Mesendoderm (in vitro differentiated cells): ENCODE results near the gene ANKRD33B.
A peak's percentile ranks its signal among the peaks of the same experiment; 100 is the strongest.

ENCODE experiments used
- DNase-seq: peaks from one replicate; pipeline ENCODE4 v3.0.0; 2013
- H2AK5ac ChIP-seq: 2 replicates; pipeline ENCODE4 v1.6.1; 2013; ENCODE audit warnings: low read length, inconsistent platforms
- H2BK120ac ChIP-seq: 2 replicates; pipeline ENCODE4 v1.6.1; 2013; ENCODE audit warnings: low read depth, mild to moderate bottlenecking, low read length, moderate library complexity, mixed read lengths
- H2BK15ac ChIP-seq: replicated peaks from 2 replicates; pipeline ENCODE4 v1.6.1; 2013; ENCODE audit warnings: low read depth, mild to moderate bottlenecking, moderate library complexity
- H2BK5ac ChIP-seq: 2 replicates; pipeline ENCODE4 v1.6.1; 2013; ENCODE audit warnings: low read length, inconsistent platforms
- H3K18ac ChIP-seq: 2 replicates; pipeline ENCODE4 v1.6.1; 2013; ENCODE audit warnings: mild to moderate bottlenecking, low read length, mixed read lengths
- H3K23ac ChIP-seq: one replicate; pipeline ENCODE4 v1.6.1; 2013; ENCODE audit warnings: low read length
- H3K27ac ChIP-seq: 2 replicates; pipeline ENCODE4 v1.5.1; 2013; ENCODE audit warnings: low read depth, mild to moderate bottlenecking, inconsistent platforms, low read length, moderate library complexity
- H3K27me3 ChIP-seq: 2 replicates; pipeline ENCODE4 v1.6.1; 2013; ENCODE audit warnings: low read length, control low read depth, mild to moderate bottlenecking, inconsistent platforms; ENCODE audit not compliant: insufficient read depth, poor library complexity
- H3K36me3 ChIP-seq: 2 replicates; pipeline ENCODE4 v1.6.1; 2013; ENCODE audit warnings: low read length, inconsistent platforms; ENCODE audit not compliant: control insufficient read depth, insufficient read depth
- H3K4ac ChIP-seq: one replicate; pipeline ENCODE4 v1.6.1; 2013; ENCODE audit warnings: low read depth, mild to moderate bottlenecking, low read length, moderate library complexity
- H3K4me1 ChIP-seq: 2 replicates; pipeline ENCODE4 v1.6.1; 2013; ENCODE audit warnings: low read depth, low read length, inconsistent platforms; ENCODE audit not compliant: control insufficient read depth
- H3K4me2 ChIP-seq: 2 replicates; pipeline ENCODE4 v1.6.1; 2013; ENCODE audit warnings: low read length
- H3K4me3 ChIP-seq: 2 replicates; pipeline ENCODE4 v1.5.1; 2013; ENCODE audit warnings: mild to moderate bottlenecking, low read length
- H3K56ac ChIP-seq: one replicate; pipeline ENCODE4 v1.6.1; 2013; ENCODE audit warnings: low read length
- H3K79me1 ChIP-seq: 2 replicates; pipeline ENCODE4 v1.6.1; 2013; ENCODE audit warnings: low read length, inconsistent platforms
- H3K79me2 ChIP-seq: 2 replicates; pipeline ENCODE4 v1.6.1; 2013; ENCODE audit warnings: mild to moderate bottlenecking, low read length; ENCODE audit not compliant: control insufficient read depth, insufficient read depth
- H3K9ac ChIP-seq: 2 replicates; pipeline ENCODE4 v1.6.1; 2013; ENCODE audit warnings: low read length, inconsistent platforms
- H4K5ac ChIP-seq: one replicate; pipeline ENCODE4 v1.6.1; 2013; ENCODE audit warnings: low read length
- H4K8ac ChIP-seq: one replicate; pipeline ENCODE4 v1.6.1; 2013; ENCODE audit warnings: low read depth, mild to moderate bottlenecking, control low read depth, low read length, moderate library complexity
- WGBS: extraction: QIAGEN DNeasy Blood & Tissue Kit; methylation state at CpG from one replicate; pipeline ENCODE4 v1.1.7; 2013; ENCODE audit warnings: low lambda C conversion rate, missing lambda C conversion rate; ENCODE audit not compliant: insufficient coverage; ENCODE audit errors: extremely low coverage; 5-methylcytosine and 5-hydroxymethylcytosine counted together

Gene ANKRD33B

GRCh38 chr5:10520706-10521105 is 43.2 kb upstream of the ANKRD33B start:
- Histone ChIP-seq H3K56ac (no peak overlapping the region), H2BK15ac (no peak overlapping the region), H3K4me3 (no peak overlapping the region), H3K79me1 (no peaks in the 10 kb centered on the region), H3K9ac (no peak overlapping the region), H4K8ac (no peak overlapping the region), H3K79me2 (no peaks in the 10 kb centered on the region), H3K23ac (no peak overlapping the region), H3K4ac (no peak overlapping the region), H2BK120ac (no peak overlapping the region), H2AK5ac (no peak overlapping the region), H2BK5ac (no peak overlapping the region), H4K5ac (no peak overlapping the region), H3K27me3 (no peaks in the 10 kb centered on the region), H3K4me1 (no peaks in the 10 kb centered on the region), H3K4me2 (no peak overlapping the region), H3K36me3 (no peaks in the 10 kb centered on the region), H3K27ac (no peak overlapping the region), H3K18ac (no peak overlapping the region)
- no CpG with 5 or more reads among the region's 4 CpGs for WGBS
- no peak for DNase-seq

GRCh38 chr5:10521466-10522223 is 42.2 kb upstream of the ANKRD33B start:
- no peak overlapping the region for H2BK5ac ChIP-seq
- no peak overlapping the region for H2AK5ac ChIP-seq
- H3K27me3 ChIP-seq = no peaks in the 10 kb centered on the region
- H3K9ac ChIP-seq = no peak overlapping the region
- no CpG with 5 or more reads among the region's 14 CpGs for WGBS
- DNase-seq = peak; percentile 62
- H3K56ac ChIP-seq = no peak overlapping the region
- H4K8ac ChIP-seq = no peak overlapping the region
- H3K27ac ChIP-seq = no peak overlapping the region
- H3K79me1 ChIP-seq = no peaks in the 10 kb centered on the region
- H3K36me3 ChIP-seq = no peaks in the 10 kb centered on the region
- H3K4me3 ChIP-seq = no peak overlapping the region
- H3K4me1 ChIP-seq = no peaks in the 10 kb centered on the region
- no peak overlapping the region for H3K4ac ChIP-seq
- H3K79me2 ChIP-seq = no peaks in the 10 kb centered on the region
- H3K4me2 ChIP-seq = no peak overlapping the region
- no peak overlapping the region for H2BK120ac ChIP-seq
- no peak overlapping the region for H3K23ac ChIP-seq
- no peak overlapping the region for H3K18ac ChIP-seq
- no peak overlapping the region for H4K5ac ChIP-seq
- no peak overlapping the region for H2BK15ac ChIP-seq

- Histone ChIP-seq H2BK15ac (no peak overlapping the region), H3K27ac (no peak overlapping the region), H3K4ac (no peak overlapping the region), H3K36me3 (no peaks in the 10 kb centered on the region), H3K23ac (no peak overlapping the region), H3K79me1 (no peaks in the 10 kb centered on the region), H3K79me2 (no peaks in the 10 kb centered on the region), H3K4me2 (no peak overlapping the region), H3K9ac (no peak overlapping the region), H3K56ac (no peak overlapping the region), H2AK5ac (no peak overlapping the region), H4K8ac (no peak overlapping the region), H3K4me1 (no peaks in the 10 kb centered on the region), H2BK120ac (no peak overlapping the region), H3K27me3 (no peaks in the 10 kb centered on the region), H4K5ac (no peak overlapping the region), H3K18ac (no peak overlapping the region), H2BK5ac (no peak overlapping the region), H3K4me3 (no peak overlapping the region)
- no peak for DNase-seq
- WGBS = no CpG with 5 or more reads among the region's 4 CpGs
These were observed 41.7 kb upstream of the ANKRD33B start for GRCh38 chr5:10522224-10522611.

- H3K79me1 ChIP-seq = no peaks in the 10 kb centered on the region
- no CpG with 5 or more reads among the region's 19 CpGs for WGBS
- no peaks in the 10 kb centered on the region for H3K4me1 ChIP-seq
- no peak overlapping the region for H2BK15ac ChIP-seq
- H3K4ac ChIP-seq = no peak overlapping the region
- H3K79me2 ChIP-seq = no peaks in the 10 kb centered on the region
- no peak overlapping the region for H3K4me2 ChIP-seq
- no peak for DNase-seq
- no peaks in the 10 kb centered on the region for H3K36me3 ChIP-seq
- no peak overlapping the region for H3K18ac ChIP-seq
- H3K23ac ChIP-seq = no peak overlapping the region
- H2BK120ac ChIP-seq = no peak overlapping the region
- H3K27ac ChIP-seq = no peak overlapping the region
- no peaks in the 10 kb centered on the region for H3K27me3 ChIP-seq
- no peak overlapping the region for H3K4me3 ChIP-seq
- H4K5ac ChIP-seq = no peak overlapping the region
- H4K8ac ChIP-seq = no peak overlapping the region
- no peak overlapping the region for H3K56ac ChIP-seq
- H2BK5ac ChIP-seq = no peak overlapping the region
- no peak overlapping the region for H3K9ac ChIP-seq
- H2AK5ac ChIP-seq = no peak overlapping the region
These were observed 39.3 kb upstream of the ANKRD33B start for GRCh38 chr5:10524376-10525123.

GRCh38 chr5:10525124-10525495 is 38.8 kb upstream of the ANKRD33B start:
- H2AK5ac ChIP-seq = no peak overlapping the region
- H3K56ac ChIP-seq = no peak overlapping the region
- WGBS = no CpG with 5 or more reads among the region's 4 CpGs
- H3K4me3 ChIP-seq = no peak overlapping the region
- no peak overlapping the region for H3K9ac ChIP-seq
- no peak overlapping the region for H3K23ac ChIP-seq
- no peak overlapping the region for H3K27ac ChIP-seq
- H3K4ac ChIP-seq = no peak overlapping the region
- H3K18ac ChIP-seq = no peak overlapping the region
- H3K79me1 ChIP-seq = no peaks in the 10 kb centered on the region
- no peaks in the 10 kb centered on the region for H3K4me1 ChIP-seq
- no peaks in the 10 kb centered on the region for H3K27me3 ChIP-seq
- H2BK5ac ChIP-seq = no peak overlapping the region
- H3K79me2 ChIP-seq = no peaks in the 10 kb centered on the region
- no peaks in the 10 kb centered on the region for H3K36me3 ChIP-seq
- no peak for DNase-seq
- no peak overlapping the region for H4K5ac ChIP-seq
- H3K4me2 ChIP-seq = no peak overlapping the region
- H2BK120ac ChIP-seq = no peak overlapping the region
- no peak overlapping the region for H4K8ac ChIP-seq
- H2BK15ac ChIP-seq = no peak overlapping the region
